NCI-H1417 treated with DMSO at 0.1 percent for 48 hours (cell line): Measurements from ENCODE around the gene PLAGL1.

Source experiments
- DNase-seq: peaks from one replicate; lab custom pipeline; 2025; lab: John Stamatoyannopoulos, UW

The PLAGL1 gene

DNA sequence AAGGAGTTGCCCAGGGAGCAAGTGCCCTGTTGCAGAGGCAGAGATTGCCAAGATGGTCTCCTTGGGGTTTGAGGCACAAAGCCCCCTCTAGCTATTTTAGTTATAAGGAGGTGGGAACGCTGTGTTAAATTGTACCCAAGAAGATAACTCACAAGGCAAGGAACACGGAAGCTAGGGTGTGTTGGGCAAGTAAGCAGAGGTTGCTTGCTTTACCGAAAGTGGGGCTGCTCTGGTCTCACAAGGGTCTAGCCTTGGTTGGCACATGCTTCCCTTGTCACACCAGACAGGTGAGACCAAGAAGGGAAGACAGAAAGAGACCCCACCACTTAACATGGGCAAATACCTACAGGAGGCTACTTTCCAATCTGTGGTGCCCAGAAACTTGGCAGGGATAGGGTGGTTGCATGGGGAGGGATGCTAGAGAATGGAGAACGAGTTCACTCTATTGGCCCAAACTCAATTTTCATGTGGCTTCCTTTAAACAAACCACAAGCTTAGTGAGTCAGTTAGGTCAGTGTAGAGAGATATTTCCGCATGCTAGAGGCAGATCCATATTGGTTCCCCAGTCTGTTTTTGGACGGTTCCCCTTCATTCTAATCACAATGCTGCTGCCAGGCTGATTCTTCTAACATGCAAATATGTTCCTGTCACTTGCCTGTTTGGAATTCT lies 42.4 kb downstream of the PLAGL1 start:
- DNase-seq: no peak

DNA sequence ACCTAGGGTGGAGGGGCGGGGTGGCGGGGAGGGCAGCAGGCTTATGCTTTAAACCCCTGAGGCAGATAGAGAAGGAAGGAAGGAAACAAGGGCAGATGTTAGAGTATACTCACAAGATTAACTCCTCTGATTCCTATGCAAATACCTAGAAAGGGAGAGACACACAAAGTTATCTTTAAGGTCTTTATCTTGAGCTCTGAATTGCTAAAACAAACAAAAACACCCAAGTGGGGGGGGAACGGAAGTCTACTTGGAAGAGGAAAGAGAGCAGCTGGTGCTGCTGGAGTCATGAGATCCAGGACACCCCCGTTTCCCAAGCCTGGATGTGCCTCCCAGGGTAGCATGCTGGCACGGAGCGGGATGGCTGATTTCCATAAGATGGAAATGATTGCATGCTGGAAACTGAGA lies 43.4 kb downstream of the PLAGL1 start:
- DNase-seq: no peak

DNA sequence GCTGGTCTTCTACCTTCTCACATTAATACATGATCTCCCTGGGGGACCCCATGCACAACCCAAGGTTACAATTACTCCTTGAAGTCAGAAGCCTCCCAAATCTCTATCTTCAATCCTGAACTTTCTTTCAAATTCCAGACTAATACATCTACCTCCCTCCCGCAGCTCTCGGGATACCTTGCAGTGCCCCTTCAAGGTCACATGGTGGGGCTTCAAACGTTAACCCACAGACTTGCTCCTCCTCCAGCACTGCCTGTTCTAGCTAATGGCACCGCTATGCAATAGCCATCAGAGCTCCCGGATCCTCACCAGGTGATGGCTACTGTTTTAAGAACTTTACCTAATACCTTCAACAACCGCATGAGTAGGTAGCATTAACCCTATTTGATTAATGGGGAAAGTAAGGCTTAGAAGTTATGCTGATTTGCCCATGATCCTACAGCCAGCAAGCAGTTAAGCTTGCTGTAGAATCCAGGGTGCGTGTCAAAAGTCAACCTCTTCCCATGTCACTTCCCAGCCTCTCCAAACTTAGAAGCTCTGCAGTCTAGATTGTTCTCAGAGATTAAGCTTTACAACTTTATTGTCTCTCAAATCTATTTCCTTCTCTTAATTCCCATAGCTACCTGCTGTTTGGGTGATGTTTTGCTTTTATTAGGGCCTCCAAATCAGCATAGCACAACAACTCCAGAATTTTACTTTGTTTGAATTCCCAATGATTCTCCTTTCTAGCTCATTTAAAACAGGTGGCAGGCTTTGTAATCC lies 44.7 kb downstream of the PLAGL1 start:
- DNase-seq: no peak

DNA sequence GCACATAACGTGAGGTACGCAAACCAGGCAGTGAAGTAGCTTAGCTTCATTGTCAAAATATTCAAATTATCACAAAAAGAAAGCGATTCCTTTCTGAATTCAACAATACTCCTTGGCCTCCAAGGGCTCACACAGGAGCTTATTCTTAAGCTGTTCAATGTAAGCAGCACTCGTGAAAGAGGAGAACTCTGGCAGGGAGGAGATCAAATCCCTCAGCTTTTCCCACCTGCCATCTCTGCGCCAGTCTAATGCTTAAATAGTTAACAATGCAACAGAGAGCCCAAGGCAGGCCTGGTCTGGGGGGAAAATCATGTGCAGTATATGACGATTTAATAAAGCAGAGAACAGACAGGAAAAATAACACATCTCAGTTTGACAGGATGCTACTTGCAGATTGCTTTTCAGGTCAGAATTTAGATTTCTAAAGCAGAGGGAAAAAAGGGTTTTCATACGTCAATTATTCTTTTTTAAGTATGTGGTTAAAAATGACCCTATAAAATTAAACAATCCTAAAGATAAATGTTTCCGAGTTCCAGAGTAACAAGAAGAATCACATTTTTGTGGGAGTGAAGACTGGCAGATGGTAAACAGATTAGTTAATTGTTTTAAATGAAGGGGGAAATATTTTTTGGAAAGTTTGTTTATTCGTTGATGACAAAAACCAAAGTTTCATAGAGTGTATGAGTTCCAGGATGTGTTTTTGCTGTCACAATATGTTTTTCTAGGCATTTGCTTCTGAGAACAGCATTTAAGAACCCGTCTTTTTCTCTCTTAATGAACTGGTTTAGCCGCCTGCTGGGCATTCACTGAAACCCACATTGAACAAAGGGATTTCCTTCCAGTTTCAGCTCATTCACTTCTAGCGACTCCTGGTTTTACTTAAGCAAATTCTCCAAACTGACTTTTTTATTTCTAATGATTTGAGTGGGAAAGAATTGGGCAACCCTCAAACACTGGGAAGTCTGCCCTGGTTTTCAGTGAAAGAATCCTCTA lies 45.9 kb downstream of the PLAGL1 start:
- no peak for DNase-seq

DNA sequence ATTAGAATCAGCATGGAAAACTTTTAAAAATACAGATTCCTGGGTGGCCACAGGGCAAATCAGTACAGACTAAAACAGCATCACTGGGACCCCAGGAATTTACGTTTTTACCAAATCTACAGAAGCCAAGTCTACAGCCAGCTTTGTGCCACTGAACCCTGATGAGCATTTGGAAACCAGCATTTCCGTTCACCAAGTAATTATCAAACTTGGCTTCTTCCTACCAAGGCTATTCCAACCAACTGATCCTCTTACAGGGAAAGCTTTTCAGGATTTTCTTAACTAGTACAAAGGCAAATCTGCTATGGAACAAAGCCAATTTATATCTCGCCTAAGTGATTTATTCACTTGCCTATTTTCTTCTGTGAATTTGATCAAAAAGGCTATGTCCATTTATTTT lies 47.0 kb downstream of the PLAGL1 start:
- no peak for DNase-seq

DNA sequence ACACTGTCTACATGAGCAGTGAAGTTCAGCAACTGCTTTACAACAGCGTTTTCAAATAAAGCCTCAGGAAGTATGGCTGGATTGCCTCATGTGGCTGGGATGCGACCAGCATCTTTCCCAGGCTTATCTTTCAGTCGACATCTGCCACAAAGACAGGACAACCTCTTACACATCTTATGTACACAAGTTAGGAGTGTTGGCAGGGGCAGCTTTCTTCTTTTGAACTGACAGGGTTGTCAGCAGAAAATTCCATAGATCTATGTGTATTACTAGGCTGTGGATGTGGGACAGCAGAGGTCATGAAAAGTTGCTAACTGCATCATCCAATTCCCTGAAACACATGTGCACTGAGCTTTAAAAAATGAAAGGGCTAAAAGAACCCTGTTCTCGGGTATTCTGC lies 48.1 kb downstream of the PLAGL1 start:
- DNase-seq: no peak

DNA sequence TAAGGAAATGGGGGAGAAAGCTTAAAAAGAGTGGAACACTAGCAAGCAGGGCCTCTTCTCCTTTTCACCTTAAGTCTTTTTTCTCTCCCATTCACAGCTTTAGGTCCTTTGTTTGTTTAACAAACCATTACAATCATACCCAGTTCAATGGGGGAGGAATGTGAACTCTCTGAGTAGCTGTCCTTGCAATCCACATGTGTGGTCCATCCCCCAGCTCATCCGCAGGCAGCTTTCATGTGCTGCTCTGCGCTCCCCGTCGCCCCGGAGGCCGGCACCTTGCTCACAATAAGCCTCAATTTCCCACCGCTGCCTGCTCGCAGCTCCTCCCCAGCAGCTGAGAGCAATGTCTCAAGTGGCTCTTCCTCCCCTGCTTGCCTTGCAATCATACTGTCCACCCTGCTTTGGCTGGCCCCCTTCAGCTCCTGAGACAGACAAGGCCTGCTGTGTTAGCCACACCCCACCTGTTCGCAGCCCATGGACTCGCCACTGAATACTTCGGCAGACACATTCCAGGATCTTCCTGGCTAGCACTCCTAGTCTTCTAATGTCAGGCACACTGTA lies 49.1 kb downstream of the PLAGL1 start:
- DNase-seq: no peak

DNA sequence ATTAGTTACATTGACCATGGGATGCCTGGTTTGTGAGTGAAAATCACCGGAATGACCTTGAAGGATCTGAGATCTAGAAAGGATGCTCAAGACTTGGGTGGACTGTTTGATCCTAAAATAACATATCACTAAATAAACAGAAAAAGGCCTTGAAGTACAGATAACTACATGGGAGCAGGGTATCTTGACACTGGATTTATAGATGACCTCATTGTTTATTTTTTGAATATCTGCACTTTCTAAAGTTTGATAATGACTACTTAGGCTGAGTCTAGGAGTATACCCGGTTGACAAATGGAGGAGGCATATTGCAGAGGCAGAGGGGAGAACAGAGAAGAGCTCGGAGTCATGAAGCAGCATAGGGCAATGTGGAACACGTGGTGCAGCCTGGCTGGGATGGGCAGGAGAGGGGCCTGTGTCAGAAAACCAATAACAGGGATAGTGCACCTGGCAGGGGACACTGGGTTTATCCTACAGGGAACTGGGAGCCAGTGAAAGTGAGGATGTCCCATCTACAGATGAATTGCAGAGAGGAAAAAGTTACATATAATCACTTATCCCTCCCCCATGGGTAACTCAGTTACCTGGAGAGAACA lies 50.3 kb downstream of the PLAGL1 start:
- DNase-seq: no peak

DNA sequence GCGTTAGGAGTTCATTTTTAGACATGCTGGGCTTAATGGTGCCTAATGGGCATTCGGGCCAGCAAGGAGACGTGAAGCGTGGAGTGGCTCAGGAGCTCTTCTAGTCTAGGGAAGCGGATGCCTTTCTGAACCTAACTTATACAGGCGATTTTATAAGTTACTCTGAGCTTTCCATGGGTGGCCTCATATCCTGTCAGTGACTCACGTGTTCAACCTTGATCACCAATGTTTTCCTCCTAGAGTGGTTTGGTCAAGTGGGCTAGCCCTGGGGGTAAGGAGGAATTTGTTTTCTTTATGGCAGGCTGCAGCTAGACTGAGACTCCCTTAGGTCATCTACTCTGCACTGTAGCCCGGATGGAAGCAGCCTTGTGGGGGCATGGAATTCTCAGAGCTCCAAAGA lies 52.1 kb downstream of the PLAGL1 start:
- no peak for DNase-seq

DNA sequence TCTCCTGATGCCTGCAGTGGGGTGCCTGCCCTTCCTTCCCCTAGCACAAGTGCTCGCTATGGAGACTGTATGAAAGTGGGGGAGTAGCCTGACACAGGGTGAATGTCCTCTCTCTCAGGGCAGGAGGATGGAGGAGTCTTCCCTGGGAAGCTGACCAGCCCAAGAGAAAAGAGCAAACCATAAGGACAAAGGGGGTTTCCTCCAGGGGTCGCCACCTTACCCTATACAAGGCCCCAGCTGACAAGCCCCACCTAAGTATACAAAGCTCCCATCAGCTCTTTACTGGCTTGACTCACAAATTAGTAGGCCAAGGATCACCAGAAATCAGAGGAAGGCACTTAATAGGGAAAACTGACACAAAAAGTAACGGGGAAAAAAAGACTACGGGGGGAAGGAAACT lies 54.1 kb downstream of the PLAGL1 start:
- DNase-seq: no peak

DNA sequence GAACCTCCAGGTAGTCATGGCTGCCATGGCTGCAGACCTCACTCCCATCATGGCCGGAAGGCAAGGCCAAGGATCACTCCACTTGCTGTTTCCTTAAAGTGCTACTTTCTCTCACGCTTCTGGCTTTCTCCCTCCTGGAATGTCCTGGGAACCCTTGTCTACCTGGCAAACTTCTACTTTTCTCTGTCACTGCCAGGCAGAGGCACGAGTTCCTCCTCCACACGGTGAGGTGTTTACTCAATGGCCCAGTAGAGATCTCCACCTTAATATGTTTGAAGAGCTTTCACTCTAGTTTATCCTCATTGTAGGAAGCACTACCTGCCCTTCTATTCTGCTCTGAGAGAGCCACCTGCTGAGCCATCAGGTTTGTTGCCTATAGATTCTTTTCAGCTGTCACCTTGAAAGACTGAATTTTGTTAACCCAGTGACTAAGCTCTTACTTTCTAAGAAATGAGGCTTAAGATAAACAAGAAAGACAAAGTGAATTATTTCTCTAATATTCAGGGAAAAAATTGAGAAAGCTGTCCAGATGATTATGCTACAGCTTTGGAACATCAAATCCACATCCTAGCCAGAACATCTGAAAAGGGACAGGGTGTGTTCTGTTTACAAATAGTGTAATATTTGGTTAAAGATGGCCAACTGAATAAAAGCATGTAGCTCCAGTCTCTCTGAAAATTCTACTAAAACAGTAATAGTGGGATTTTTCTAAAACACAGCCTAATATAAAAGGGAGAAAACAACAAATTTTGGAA lies 54.9 kb downstream of the PLAGL1 start:
- DNase-seq: no peak

DNA sequence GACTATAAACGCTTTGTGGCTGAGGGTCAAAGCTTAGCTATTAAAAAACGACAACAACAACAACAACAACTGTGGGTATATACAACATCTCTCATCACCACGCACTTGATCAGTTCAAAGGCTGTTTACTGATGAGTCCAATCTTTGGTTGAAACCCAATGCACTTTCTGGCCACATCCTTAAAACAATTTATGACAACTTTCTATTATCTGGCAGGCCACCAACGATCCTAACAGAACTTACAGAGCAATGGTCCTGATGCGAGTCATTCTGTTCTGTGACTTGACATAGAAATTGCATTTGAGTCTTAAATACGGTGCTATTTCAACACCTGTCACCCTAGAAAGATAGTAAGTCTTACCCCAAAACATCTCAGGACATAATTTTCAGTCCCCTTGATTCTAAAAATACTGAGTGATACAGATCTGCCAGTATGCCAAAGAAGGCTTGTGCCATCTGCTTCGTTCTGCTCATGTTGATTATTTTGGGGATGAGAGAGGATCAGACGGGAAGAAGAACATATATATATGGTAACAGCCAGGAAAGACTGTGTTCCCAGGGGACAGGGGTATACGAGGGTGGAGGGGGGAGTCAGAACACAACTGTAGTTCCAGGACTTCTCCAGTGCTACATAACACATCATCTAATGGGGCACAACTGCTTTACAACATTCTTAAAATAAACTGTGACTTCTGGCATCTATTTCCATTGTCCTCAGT lies 55.8 kb downstream of the PLAGL1 start:
- DNase-seq: no peak

DNA sequence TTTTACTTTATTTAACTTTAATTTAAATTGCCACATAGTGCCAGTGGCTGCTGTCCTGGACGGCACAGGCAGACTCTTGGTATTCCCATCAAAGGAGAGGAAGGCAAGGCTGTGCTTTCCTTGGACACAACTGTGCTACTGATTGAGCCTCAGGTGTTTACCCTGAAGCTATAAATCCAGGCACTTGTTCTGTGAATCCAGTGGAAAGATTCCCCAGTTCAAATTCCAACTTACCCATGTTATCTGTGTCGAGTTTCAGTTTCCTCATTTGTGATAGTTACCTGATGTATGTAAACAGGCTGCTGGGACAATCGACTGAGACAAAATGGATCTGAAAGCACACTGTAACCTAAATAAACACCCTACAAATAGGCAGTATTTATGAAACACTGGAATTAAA lies 57.2 kb downstream of the PLAGL1 start:
- DNase-seq: no peak

DNA sequence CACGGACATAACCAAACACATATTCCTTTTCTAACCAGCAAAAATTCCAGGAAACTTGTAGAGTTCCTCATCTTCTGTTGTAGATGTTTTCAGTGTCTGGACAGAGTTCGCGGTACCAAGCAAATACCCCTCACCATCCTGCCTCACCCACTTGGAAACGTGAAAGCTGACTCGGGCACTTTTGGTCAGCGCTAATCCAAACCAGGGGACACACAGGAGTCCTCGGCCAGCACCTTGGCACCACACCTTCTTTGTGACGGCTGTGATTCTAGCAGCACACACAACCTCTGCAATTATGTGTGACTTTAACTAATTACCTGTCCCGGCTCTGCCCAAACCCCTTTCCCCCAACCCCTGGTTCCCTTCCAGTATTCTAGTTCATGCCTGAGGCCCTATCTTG lies 58.1 kb downstream of the PLAGL1 start:
- DNase-seq: no peak

DNA sequence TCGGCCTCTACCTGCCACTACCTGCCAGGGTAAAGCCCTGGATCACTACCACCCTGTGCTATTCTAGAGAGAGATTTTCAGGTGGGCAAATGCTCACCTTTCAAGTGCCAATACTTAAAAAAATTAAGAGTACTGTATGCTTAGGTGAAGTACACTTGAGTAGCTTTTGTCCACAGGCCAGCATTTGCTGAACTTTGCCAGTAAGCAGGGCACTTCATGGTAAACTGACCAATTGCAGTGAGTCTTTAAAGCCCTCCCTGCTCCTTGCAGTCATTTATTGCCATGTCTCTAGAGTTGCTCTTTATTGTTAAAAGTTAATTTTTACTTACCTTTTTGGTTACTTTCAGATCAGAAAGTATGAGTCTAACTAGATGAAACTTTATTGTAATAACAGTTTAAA lies 58.5 kb downstream of the PLAGL1 start:
- DNase-seq: no peak

DNA sequence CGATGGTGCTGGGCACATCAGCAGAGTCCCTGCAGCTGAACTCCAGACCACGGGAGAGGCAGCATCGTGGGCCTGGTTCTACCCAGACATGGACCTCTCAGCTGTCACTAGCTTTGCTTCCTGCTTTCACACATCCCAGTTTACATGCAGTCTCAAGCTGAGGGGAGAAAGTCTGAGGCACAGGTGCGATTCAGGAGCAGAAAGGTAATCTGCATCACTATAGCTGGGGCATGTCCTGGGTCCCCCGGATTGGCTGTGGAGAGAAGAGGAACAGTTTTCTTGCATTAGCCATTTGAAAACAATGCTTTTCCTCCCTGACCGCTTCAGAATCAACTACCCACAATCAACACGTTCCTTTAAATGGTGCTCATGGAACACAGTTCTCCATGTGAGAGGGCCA lies 59.9 kb downstream of the PLAGL1 start:
- DNase-seq: no peak

DNA sequence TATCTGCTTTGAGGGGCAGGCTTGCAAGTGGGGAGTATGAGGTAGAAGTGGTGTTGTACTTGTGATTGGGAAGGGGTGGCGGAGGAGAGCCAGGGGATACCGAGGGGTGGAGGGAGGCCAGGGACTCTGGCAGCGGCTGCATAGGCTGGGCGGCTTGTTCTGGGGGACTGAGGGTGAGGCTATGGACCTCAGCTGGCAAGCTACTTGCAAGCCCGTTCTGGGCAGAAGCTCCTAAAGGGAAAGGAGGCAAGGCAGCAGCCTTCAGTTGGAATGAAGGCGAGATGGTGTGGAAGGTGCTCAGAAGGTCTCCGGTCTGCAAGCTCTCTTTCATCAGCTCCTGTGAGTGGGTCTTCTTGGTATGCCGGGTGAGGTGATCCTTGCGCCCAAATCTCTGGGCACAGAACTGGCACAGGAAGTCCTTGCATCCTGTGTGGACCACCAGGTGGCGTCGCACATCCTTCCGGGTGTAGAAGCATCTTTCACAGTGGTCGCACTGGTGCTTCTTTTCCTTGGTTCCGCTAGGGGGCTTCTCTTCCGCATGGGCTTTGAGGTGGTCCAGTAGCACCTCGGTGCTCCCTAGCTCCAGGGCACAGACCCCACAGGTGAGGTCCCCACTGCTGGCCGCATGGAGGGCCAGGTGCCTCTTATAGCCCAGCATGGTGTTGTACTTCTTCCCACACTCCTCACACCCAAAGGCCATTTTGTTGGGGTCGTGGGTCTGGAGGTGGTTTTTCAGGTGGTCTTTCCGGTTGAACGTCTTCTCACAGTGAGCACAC lies 66.0 kb downstream of the PLAGL1 start:
- no peak for DNase-seq

DNA sequence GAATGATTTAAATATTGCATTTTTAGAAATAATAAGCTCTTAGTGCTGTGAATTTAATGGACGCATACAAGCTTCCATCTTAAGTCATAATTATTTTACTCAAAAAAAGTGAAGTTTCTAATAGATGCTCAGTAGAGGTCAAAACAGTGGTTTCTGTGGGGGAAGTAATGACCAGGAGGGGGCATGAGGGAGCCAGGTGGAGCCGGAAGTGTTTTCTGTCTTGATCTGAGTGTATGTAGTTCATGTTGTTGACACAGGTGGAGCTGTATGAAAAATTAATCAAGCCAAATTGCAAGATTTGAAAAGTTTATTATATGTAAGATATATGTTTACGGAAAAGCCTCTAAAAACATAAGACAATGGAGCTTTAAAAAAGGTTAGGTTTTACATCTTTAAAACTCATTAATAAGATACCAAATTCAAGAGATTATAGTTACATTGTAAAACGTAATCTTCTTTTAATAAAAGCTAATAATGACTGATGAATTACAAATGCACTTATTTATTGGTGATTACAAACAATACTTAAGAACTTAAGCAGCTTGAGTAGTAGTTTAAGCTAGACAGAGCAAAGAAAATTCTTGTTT lies 68.0 kb downstream of the PLAGL1 start:
- peak; percentile 55 for DNase-seq

DNA sequence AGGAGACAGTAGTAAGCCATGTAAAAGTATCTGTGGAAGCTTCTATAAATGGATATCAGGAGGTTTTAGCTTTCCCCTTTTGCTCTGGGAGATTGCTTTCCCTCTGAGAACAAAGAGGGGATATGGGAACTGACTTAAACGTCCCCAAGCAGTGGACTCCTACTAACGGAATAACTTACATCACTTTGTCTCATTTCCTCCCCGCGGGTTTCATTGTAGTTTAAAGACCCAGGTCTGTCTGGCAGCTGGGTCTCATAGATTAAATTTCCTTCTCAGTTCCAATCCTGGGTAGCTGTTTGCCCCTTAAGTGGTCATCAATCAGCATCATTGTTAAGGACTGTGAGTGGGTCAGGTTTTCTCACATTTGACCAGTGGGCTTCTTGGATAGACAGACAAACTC lies 68.7 kb downstream of the PLAGL1 start:
- DNase-seq: no peak

DNA sequence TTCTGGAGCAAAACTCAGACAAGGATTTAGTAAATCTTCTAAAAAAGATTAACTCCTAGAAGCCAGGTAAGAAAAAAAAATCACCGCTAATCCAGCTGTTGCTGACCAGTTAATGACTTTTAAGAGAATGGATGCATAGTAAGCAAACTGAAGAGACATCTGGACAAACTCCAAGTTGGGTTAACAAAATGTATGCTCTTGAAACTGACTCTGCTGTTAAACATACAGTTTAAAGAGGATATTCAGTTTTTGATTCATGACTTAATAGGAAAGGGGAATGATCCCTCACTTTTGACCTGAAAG lies 70.4 kb downstream of the PLAGL1 start:
- DNase-seq: no peak
